Endothelial cell (in vitro differentiated cells): ENCODE data around the gene CCDC51. TPM values are rescaled to one million over a fixed set of nuclear protein-coding genes. Genes with fewer than 3 reads are reported as not detected.

ENCODE experiments used
- DNase-seq: peaks from one replicate; pipeline ENCODE4 v3.0.0; 2021; ENCODE audit warnings: low spot score
- H3K27ac Mint-ChIP-seq: one replicate; pipeline ENCODE4 v1.8.0; 2021; ENCODE audit warnings: mixed read lengths, inconsistent platforms; ENCODE audit not compliant: unreplicated experiment
- H3K27me3 Mint-ChIP-seq: one replicate; pipeline ENCODE4 v1.8.0; 2021; ENCODE audit warnings: mild to moderate bottlenecking, moderate library complexity, mixed read lengths, inconsistent platforms; ENCODE audit not compliant: unreplicated experiment
- H3K36me3 Mint-ChIP-seq: one replicate; pipeline ENCODE4 v1.8.0; 2021; ENCODE audit warnings: mild to moderate bottlenecking, low read depth, mixed read lengths, inconsistent platforms; ENCODE audit not compliant: unreplicated experiment
- H3K4me1 Mint-ChIP-seq: one replicate; pipeline ENCODE4 v1.8.0; 2021; ENCODE audit warnings: mild to moderate bottlenecking, mixed read lengths, inconsistent platforms; ENCODE audit not compliant: unreplicated experiment
- H3K4me3 Mint-ChIP-seq: one replicate; pipeline ENCODE4 v1.8.0; 2021; ENCODE audit warnings: mild to moderate bottlenecking, mixed read lengths, inconsistent platforms; ENCODE audit not compliant: unreplicated experiment
- H3K9me3 Mint-ChIP-seq: one replicate; pipeline ENCODE4 v1.8.0; 2021; ENCODE audit warnings: mixed read lengths, inconsistent platforms; ENCODE audit not compliant: unreplicated experiment
- total RNA-seq: library from RNA; stranded (reverse); fragmentation: NEBNext Ultra II Directional; extraction: Animal tissue kit (Norgen Biotek cat#: 25700); gene quantifications from one replicate; pipeline ENCODE4 v1.2.1, GENCODE V29; 2021; ENCODE audit not compliant: unreplicated experiment
- TF ChIP-seq, protein P1 (sequence below): fragments of 200-600 bp; sonication (generic); IDR thresholded peaks from one replicate; pipeline ENCODE4 v1.5.0; 2021; ENCODE audit warnings: antibody characterized with exemption; ENCODE audit not compliant: unreplicated experiment

The CCDC51 gene
- total RNA-seq, 1 donor from 2014 or later = 11.8 TPM

DNA sequence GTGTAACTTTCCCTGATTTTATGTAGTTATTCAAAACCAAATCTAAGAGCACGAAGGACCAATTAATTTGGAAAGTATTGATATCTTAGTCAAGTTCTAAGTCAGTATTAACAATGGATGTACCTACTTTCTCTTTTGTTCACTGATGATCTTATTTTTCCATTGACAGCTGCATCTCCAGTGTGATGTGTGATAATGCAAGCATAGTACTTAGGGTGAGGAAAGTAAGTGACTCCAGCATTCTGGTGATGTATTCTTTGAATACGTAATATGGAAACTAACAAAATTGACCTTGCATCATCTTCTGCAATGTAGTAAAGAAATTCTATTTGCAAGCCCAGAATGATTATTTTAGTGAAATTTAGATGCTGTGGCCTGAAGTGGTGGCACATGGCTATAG lies 45.5 kb downstream of the CCDC51 start:
- no peaks in the 10 kb centered on the region for H3K36me3 Mint-ChIP-seq
- TF ChIP-seq, protein P1, sequence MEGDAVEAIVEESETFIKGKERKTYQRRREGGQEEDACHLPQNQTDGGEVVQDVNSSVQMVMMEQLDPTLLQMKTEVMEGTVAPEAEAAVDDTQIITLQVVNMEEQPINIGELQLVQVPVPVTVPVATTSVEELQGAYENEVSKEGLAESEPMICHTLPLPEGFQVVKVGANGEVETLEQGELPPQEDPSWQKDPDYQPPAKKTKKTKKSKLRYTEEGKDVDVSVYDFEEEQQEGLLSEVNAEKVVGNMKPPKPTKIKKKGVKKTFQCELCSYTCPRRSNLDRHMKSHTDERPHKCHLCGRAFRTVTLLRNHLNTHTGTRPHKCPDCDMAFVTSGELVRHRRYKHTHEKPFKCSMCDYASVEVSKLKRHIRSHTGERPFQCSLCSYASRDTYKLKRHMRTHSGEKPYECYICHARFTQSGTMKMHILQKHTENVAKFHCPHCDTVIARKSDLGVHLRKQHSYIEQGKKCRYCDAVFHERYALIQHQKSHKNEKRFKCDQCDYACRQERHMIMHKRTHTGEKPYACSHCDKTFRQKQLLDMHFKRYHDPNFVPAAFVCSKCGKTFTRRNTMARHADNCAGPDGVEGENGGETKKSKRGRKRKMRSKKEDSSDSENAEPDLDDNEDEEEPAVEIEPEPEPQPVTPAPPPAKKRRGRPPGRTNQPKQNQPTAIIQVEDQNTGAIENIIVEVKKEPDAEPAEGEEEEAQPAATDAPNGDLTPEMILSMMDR = no peak
- H3K27ac Mint-ChIP-seq = no peak overlapping the region
- DNase-seq = no peak
- peaks cover 10% of the 10 kb centered on the region for H3K27me3 Mint-ChIP-seq
- no peak overlapping the region for H3K4me3 Mint-ChIP-seq
- peaks cover 4% of the 10 kb centered on the region for H3K4me1 Mint-ChIP-seq
- H3K9me3 Mint-ChIP-seq = no peaks in the 10 kb centered on the region

DNA sequence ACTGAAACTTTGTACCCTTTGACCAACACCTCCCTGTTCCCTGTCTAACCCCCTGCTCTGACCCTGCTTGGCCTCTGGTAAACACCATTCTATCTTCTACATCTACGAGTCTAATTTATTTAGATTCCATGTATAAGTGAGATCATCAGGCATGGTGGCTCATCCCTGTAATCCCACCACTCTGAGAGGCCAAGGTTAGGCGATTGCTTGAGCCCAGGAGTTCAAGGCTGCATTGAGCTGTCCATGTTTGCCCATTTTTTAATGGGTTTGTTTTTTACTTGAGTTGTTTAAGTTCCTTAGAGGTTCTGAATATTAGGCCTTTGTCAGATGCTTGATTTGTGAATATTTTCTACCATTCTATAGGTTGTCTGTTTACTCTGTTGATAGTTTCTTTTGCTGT lies 51.0 kb downstream of the CCDC51 start:
- Mint-ChIP-seq H3K4me3 (no peak overlapping the region), H3K4me1 (no peaks in the 10 kb centered on the region), H3K27me3 (peaks cover 4% of the 10 kb centered on the region), H3K27ac (no peak overlapping the region), H3K36me3 (no peaks in the 10 kb centered on the region), H3K9me3 (no peaks in the 10 kb centered on the region)
- TF ChIP-seq, protein P1 = no peak
- DNase-seq = no peak

GRCh38 chr3:48387634-48388033 lies 52.3 kb downstream of the CCDC51 start:
- H3K36me3 Mint-ChIP-seq = no peaks in the 10 kb centered on the region

More at GRCh38 chr3:48387634-48388033, 52.3 kb downstream of the CCDC51 start:
- Mint-ChIP-seq H3K27me3 (no peaks in the 10 kb centered on the region), H3K4me3 (no peak overlapping the region), H3K27ac (no peak overlapping the region), H3K9me3 (no peaks in the 10 kb centered on the region), H3K4me1 (no peaks in the 10 kb centered on the region)
- no peak for DNase-seq
- TF ChIP-seq, protein P1 = no peak

Other genes with a start within 250 kb of the CCDC51 start
- gene CAMP, start 216.6 kb downstream of the CCDC51 start, total RNA-seq = not detected
- gene ZNF589, start 199.0 kb downstream of the CCDC51 start, total RNA-seq = 22.0 TPM
- gene NME6, start 138.8 kb downstream of the CCDC51 start, total RNA-seq = 31.0 TPM
- gene SPINK8, start 106.5 kb downstream of the CCDC51 start, total RNA-seq = not detected
- gene FBXW12, start 67.9 kb downstream of the CCDC51 start, total RNA-seq = not detected
- 68.7 TPM for gene PLXNB1, start 10.0 kb downstream of the CCDC51 start, total RNA-seq
- gene TMA7, start 138 bp upstream of the CCDC51 start, total RNA-seq = 326 TPM
- 11.2 TPM for gene ATRIP, start 6.6 kb upstream of the CCDC51 start, total RNA-seq
- gene SHISA5, start 64.1 kb upstream of the CCDC51 start, total RNA-seq = 283 TPM
- gene PFKFB4, start 116.7 kb upstream of the CCDC51 start, total RNA-seq = 11.5 TPM
- gene UCN2, start 123.7 kb upstream of the CCDC51 start, total RNA-seq = 0.77 TPM
- gene COL7A1, start 155.2 kb upstream of the CCDC51 start, total RNA-seq = 5.2 TPM
- gene UQCRC1, start 169.5 kb upstream of the CCDC51 start, total RNA-seq = 165 TPM
- gene TMEM89, start 181.7 kb upstream of the CCDC51 start, total RNA-seq = 0.44 TPM
- gene SLC26A6, start 195.3 kb upstream of the CCDC51 start, total RNA-seq = 76.1 TPM
- gene CELSR3, start 222.8 kb upstream of the CCDC51 start, total RNA-seq = 7.6 TPM
- gene NCKIPSD, start 245.8 kb upstream of the CCDC51 start, total RNA-seq = 34.1 TPM